Colonic mucosa (tissue), 4 donors: ENCODE measurements around the gene THAP5. TPM values are rescaled to one million over a fixed set of nuclear protein-coding genes. Genes with fewer than 3 reads are reported as not detected.

Experiments
- DNase-seq: peaks from one replicate; pipeline ENCODE4 v3.0.0-alpha.2; 2020
- H3K27ac ChIP-seq: fragments of 200-600 bp; one replicate; pipeline ENCODE4 v1.8.0; 2021
- H3K27me3 ChIP-seq: fragments of 200-600 bp; one replicate; pipeline ENCODE4 v1.8.0; 2021
- H3K36me3 ChIP-seq: fragments of 200-600 bp; one replicate; pipeline ENCODE4 v1.8.0; 2021
- H3K4me1 ChIP-seq: fragments of 200-600 bp; one replicate; pipeline ENCODE4 v1.8.0; 2021; ENCODE audit warnings: mild to moderate bottlenecking
- H3K4me3 ChIP-seq: fragments of 200-600 bp; one replicate; pipeline ENCODE4 v1.8.0; 2021
- H3K9ac ChIP-seq, 2 donors: one replicate each; pipeline ENCODE4 v1.7.0; 2013; ENCODE audit warnings: control low read depth in 2 of 2, low read depth in 2 of 2, low read length in 2 of 2
- H3K9me3 ChIP-seq: fragments of 200-600 bp; one replicate; pipeline ENCODE4 v1.8.0; 2021
- CTCF ChIP-seq: fragments of 200-600 bp; IDR thresholded peaks from one replicate; pipeline ENCODE4 v1.8.0; 2022; ENCODE audit warnings: antibody characterized with exemption, mild to moderate bottlenecking
- intact Hi-C: fragments of 100-400 bp; cut with DNase I; formaldehyde crosslinking; loops from one replicate; pipeline ENCODE4 v1.14.1; 2022
- total RNA-seq, 2 donors: library from RNA; stranded (reverse); fragmentation: NEBNext Ultra II Directional in 1 of 2; extraction: Animal tissue kit (Norgen Biotek cat#: 25700) in 1 of 2; gene quantifications; one replicate each; pipeline ENCODE4 v1.2.1, GENCODE V29; 2021
- donor health status: healthy.
- donor health status: DM: no; HTN: no; CAD: no.
- donor health status: DM: no; HTN: no; CAD: no.

THAP5 gene
- total RNA-seq, 2 donors from 2014 or later: 15.7 to 18.0 TPM

- Histone ChIP-seq H3K27ac (no peak overlapping the region), H3K4me1 (no peaks in the 10 kb centered on the region), H3K4me3 (no peak overlapping the region), H3K9ac (no peak overlapping the region), H3K36me3 (no peaks in the 10 kb centered on the region), H3K27me3 (no peaks in the 10 kb centered on the region), H3K9me3 (no peaks in the 10 kb centered on the region)
- no peak for TF ChIP-seq CTCF
- intact Hi-C loops: loop anchor here (5.0 kb wide), 1 partner anchor 38 kb away; the partner anchor contains the start of genes DNAJB9 and THAP5
- no peak for DNase-seq
Measured at GRCh38 chr7:108529341-108529740, 40.2 kb downstream of the THAP5 start.

- no peak for TF ChIP-seq CTCF
- Histone ChIP-seq H3K36me3 (no peaks in the 10 kb centered on the region), H3K9me3 (no peaks in the 10 kb centered on the region), H3K4me1 (no peaks in the 10 kb centered on the region), H3K27ac (peak overlapping the region; percentile 54), H3K27me3 (no peaks in the 10 kb centered on the region), H3K4me3 (no peak overlapping the region), H3K9ac (no peak overlapping the region)
- intact Hi-C loops: loop anchor here (5.0 kb wide), 1 partner anchor 39 kb away; the partner anchor contains the start of genes DNAJB9 and THAP5
- peak; percentile 27 for DNase-seq
Measured at GRCh38 chr7:108528183-108528712, 41.3 kb downstream of the THAP5 start.

GRCh38 chr7:108526768-108527017, 42.8 kb downstream of the THAP5 start:
- no peaks in the 10 kb centered on the region for H3K4me1 ChIP-seq
- no peaks in the 10 kb centered on the region for H3K27me3 ChIP-seq
- DNase-seq: no peak
- intact Hi-C loops: loop anchor here (5.0 kb wide), 1 partner anchor 41 kb away; the partner anchor contains the start of genes DNAJB9 and THAP5
- no peaks in the 10 kb centered on the region for H3K9me3 ChIP-seq
- peak overlapping the region; percentile 62 for H3K4me3 ChIP-seq
- no peaks in the 10 kb centered on the region for H3K36me3 ChIP-seq
- peak overlapping the region; percentile 96 for H3K27ac ChIP-seq
- TF ChIP-seq CTCF: no peak
- peak overlapping the region; percentile 52 to 82 for H3K9ac ChIP-seq

GRCh38 chr7:108525985-108526767, 43.3 kb downstream of the THAP5 start, which contains the start of gene PNPLA8:
PNPLA8 (minus strand) TSS chr7:108526135; CDS start chr7:108515491, 10,644 bp downstream.
- no peaks in the 10 kb centered on the region for H3K4me1 ChIP-seq
- no peak for TF ChIP-seq CTCF
- peak; percentile 100 for DNase-seq
- peak within 1 kb of the TSS; percentile 96 for H3K27ac ChIP-seq
- H3K36me3 ChIP-seq: no peaks in the 10 kb centered on the region
- no peaks in the 10 kb centered on the region for H3K27me3 ChIP-seq
- no peaks in the 10 kb centered on the region for H3K9me3 ChIP-seq
- intact Hi-C loops: loop anchor here (5.0 kb wide), 1 partner anchor 41 kb away; the partner anchor contains the start of genes DNAJB9 and THAP5
- H3K9ac ChIP-seq: peak within 1 kb of the TSS; percentile 82 to 90
- H3K4me3 ChIP-seq: peak within 1 kb of the TSS; percentile 62

GRCh38 chr7:108525327-108525984, 44.0 kb downstream of the THAP5 start:
- Histone ChIP-seq H3K9ac (peak overlapping the region; percentile 65 to 90), H3K27me3 (no peaks in the 10 kb centered on the region), H3K4me1 (no peaks in the 10 kb centered on the region), H3K27ac (peak overlapping the region; percentile 96), H3K36me3 (no peaks in the 10 kb centered on the region), H3K9me3 (no peaks in the 10 kb centered on the region), H3K4me3 (peak overlapping the region; percentile 62)
- peak; percentile 84 for DNase-seq
- no peak for TF ChIP-seq CTCF
- intact Hi-C loops: loop anchor here (5.0 kb wide), 1 partner anchor 42 kb away; the partner anchor contains the start of genes DNAJB9 and THAP5
